ENCODE measurements around the gene PRF1.
"Not testable (repeated sequence)": the region's sequence is repeated elsewhere in the genome, so short reads cannot be mapped to it uniquely, and the experiment has no call there.

Gene PRF1

GRCh38 chr10:70602665-70603448, at the start of gene PRF1:
Gene PRF1, minus strand, starts transcription at chr10:70602741. Its CDS starts 1,839 bp downstream, at chr10:70600902.
- DNase-seq (ENCODE audit: low spot score): no peak

GRCh38 chr10:70651661-70652060, 49.1 kb upstream of the PRF1 start:
- peak; percentile 20 for DNase-seq (ENCODE audit: low spot score)

GRCh38 chr10:70650718-70651117, 48.2 kb upstream of the PRF1 start:
- no peak for DNase-seq (ENCODE audit: low spot score)

GRCh38 chr10:70650104-70650503, 47.6 kb upstream of the PRF1 start:
- DNase-seq (ENCODE audit: low spot score): no peak

GRCh38 chr10:70649526-70649925, 47.0 kb upstream of the PRF1 start:
- DNase-seq (ENCODE audit: low spot score): no peak

- DNase-seq (ENCODE audit: low spot score): peak; percentile 11
Observed at GRCh38 chr10:70648427-70648826, 45.9 kb upstream of the PRF1 start.

- no peak for DNase-seq (ENCODE audit: low spot score)
Observed at GRCh38 chr10:70647086-70647485, 44.5 kb upstream of the PRF1 start.

- not testable (repeated sequence) for DNase-seq (ENCODE audit: low spot score)
Observed at GRCh38 chr10:70644959-70645358, 42.4 kb upstream of the PRF1 start.

GRCh38 chr10:70643272-70643671, 40.7 kb upstream of the PRF1 start:
- not testable (repeated sequence) for DNase-seq (ENCODE audit: low spot score)

- not testable (repeated sequence) for DNase-seq (ENCODE audit: low spot score)
Observed at GRCh38 chr10:70639640-70640383, 37.3 kb upstream of the PRF1 start.

- not testable (repeated sequence) for DNase-seq (ENCODE audit: low spot score)
Observed at GRCh38 chr10:70634515-70634914, 32.0 kb upstream of the PRF1 start.

- no peak for DNase-seq (ENCODE audit: low spot score)
Observed at GRCh38 chr10:70634011-70634410, 31.5 kb upstream of the PRF1 start.

- not testable (repeated sequence) for DNase-seq (ENCODE audit: low spot score)
Observed at GRCh38 chr10:70631735-70632134, 29.2 kb upstream of the PRF1 start.

GRCh38 chr10:70629338-70629737, 26.8 kb upstream of the PRF1 start:
- no peak for DNase-seq (ENCODE audit: low spot score)

- DNase-seq (ENCODE audit: low spot score): no peak
Observed at GRCh38 chr10:70626056-70626455, 23.5 kb upstream of the PRF1 start.

- no peak for DNase-seq (ENCODE audit: low spot score)
Observed at GRCh38 chr10:70622981-70623844, 20.7 kb upstream of the PRF1 start.

- DNase-seq (ENCODE audit: low spot score): no peak
Observed at GRCh38 chr10:70622541-70622940, 20.0 kb upstream of the PRF1 start.

GRCh38 chr10:70621503-70622078, 19.1 kb upstream of the PRF1 start:
- no peak for DNase-seq (ENCODE audit: low spot score)

- no peak for DNase-seq (ENCODE audit: low spot score)
Observed at GRCh38 chr10:70620020-70620289, 17.4 kb upstream of the PRF1 start.

GRCh38 chr10:70619271-70620019, 16.9 kb upstream of the PRF1 start:
- peak; percentile 13 for DNase-seq (ENCODE audit: low spot score)

GRCh38 chr10:70618663-70619062, 16.1 kb upstream of the PRF1 start:
- DNase-seq (ENCODE audit: low spot score): no peak

Data from NAMALWA (cell line).